KMS-11 (cell line): ENCODE data around the gene ANKRD35.

Source experiments
- H2AFZ ChIP-seq: fragments of 200-600 bp; sonication (generic); 2 replicates; pipeline ENCODE4 v1.6.1; 2016; ENCODE audit warnings: antibody characterized with exemption, mixed run types, low read depth
- H3K27ac ChIP-seq: fragments of 200-600 bp; sonication (generic); 2 replicates; pipeline ENCODE4 v1.6.1; 2016; ENCODE audit warnings: mild to moderate bottlenecking, mixed run types
- H3K27me3 ChIP-seq: fragments of 200-600 bp; sonication (generic); 2 replicates; pipeline ENCODE4 v1.6.1; 2017; ENCODE audit warnings: mild to moderate bottlenecking, low read depth, mixed run types, moderate library complexity; ENCODE audit not compliant: insufficient read depth
- H3K36me3 ChIP-seq: fragments of 200-600 bp; sonication (generic); 2 replicates; pipeline ENCODE4 v1.6.1; 2017; ENCODE audit warnings: mild to moderate bottlenecking, mixed run types; ENCODE audit not compliant: insufficient read depth
- H3K4me1 ChIP-seq: fragments of 200-600 bp; sonication (generic); 2 replicates; pipeline ENCODE4 v1.6.1; 2016; ENCODE audit warnings: mild to moderate bottlenecking, low read depth, mixed run types; ENCODE audit not compliant: poor library complexity, severe bottlenecking
- H3K4me2 ChIP-seq: fragments of 200-600 bp; sonication (generic); 2 replicates; pipeline ENCODE4 v1.7.0; 2016; ENCODE audit warnings: mild to moderate bottlenecking, mixed run types
- H3K4me3 ChIP-seq: fragments of 200-600 bp; sonication (generic); IDR thresholded peaks from 2 replicates; pipeline ENCODE4 v1.6.1; 2017; ENCODE audit warnings: low read depth, low read length, mixed read lengths; ENCODE audit not compliant: insufficient read depth
- H3K79me2 ChIP-seq: fragments of 200-600 bp; sonication (generic); 2 replicates; pipeline ENCODE4 v1.6.1; 2016; ENCODE audit warnings: low read depth, mixed run types; ENCODE audit not compliant: insufficient read depth
- H3K9ac ChIP-seq: fragments of 200-600 bp; sonication (generic); 2 replicates; pipeline ENCODE4 v1.6.1; 2016; ENCODE audit warnings: mild to moderate bottlenecking, mixed run types
- H4K20me1 ChIP-seq: fragments of 200-600 bp; sonication (generic); 2 replicates; pipeline ENCODE4 v1.6.1; 2016; ENCODE audit warnings: mild to moderate bottlenecking, mixed run types; ENCODE audit not compliant: insufficient read depth
- TF ChIP-seq, protein P1 (sequence below): fragments of 200-600 bp; sonication (generic); conservative IDR thresholded peaks from 2 replicates; pipeline ENCODE4 v1.6.1; 2017; ENCODE audit warnings: low read depth, mild to moderate bottlenecking, antibody characterized with exemption, low read length, moderate library complexity, mixed read lengths

Gene ANKRD35

DNA sequence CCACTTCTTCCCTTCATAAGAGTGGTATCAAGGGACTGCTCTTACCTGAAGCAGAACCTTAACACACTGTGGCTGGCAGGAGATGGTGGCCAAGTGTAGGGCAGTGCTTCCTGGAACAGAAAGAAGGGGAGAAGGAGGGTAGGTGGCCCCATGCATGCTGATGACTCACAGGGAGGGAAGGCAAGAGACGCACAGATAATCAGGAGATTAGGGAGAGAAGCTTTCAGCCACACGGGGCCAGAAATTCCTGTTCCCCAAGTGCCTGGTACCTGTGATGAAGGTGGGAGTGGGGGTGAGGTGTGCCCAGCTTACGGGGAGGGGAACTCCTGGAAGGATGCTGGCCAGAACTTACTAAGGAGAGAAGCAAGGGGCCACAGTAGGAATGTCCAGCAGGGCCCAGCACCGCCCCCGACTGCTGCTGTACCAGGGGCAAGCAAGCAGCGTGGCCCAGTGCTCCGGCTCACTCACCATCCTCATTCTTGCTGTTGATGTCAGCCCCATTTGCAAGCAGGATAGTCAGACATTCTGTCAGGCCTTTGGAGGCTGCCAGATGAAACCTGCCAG, 7.7 kb downstream of the ANKRD35 start:
- H4K20me1 ChIP-seq, result no peaks in the 10 kb centered on the region
- TF ChIP-seq, protein P1, sequence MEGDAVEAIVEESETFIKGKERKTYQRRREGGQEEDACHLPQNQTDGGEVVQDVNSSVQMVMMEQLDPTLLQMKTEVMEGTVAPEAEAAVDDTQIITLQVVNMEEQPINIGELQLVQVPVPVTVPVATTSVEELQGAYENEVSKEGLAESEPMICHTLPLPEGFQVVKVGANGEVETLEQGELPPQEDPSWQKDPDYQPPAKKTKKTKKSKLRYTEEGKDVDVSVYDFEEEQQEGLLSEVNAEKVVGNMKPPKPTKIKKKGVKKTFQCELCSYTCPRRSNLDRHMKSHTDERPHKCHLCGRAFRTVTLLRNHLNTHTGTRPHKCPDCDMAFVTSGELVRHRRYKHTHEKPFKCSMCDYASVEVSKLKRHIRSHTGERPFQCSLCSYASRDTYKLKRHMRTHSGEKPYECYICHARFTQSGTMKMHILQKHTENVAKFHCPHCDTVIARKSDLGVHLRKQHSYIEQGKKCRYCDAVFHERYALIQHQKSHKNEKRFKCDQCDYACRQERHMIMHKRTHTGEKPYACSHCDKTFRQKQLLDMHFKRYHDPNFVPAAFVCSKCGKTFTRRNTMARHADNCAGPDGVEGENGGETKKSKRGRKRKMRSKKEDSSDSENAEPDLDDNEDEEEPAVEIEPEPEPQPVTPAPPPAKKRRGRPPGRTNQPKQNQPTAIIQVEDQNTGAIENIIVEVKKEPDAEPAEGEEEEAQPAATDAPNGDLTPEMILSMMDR, result no peak
- no peaks in the 10 kb centered on the region for H3K79me2 ChIP-seq
- no peaks in the 10 kb centered on the region for H3K36me3 ChIP-seq
- H2AFZ ChIP-seq, result no peak overlapping the region
- H3K9ac ChIP-seq, result no peak overlapping the region
- no peak overlapping the region for H3K4me3 ChIP-seq
- H3K27ac ChIP-seq, result no peak overlapping the region
- H3K27me3 ChIP-seq, result peaks cover 9% of the 10 kb centered on the region; the same call in 1 of the 2 replicates
- peaks cover 7% of the 10 kb centered on the region for H3K4me1 ChIP-seq
- H3K4me2 ChIP-seq, result no peak overlapping the region

DNA sequence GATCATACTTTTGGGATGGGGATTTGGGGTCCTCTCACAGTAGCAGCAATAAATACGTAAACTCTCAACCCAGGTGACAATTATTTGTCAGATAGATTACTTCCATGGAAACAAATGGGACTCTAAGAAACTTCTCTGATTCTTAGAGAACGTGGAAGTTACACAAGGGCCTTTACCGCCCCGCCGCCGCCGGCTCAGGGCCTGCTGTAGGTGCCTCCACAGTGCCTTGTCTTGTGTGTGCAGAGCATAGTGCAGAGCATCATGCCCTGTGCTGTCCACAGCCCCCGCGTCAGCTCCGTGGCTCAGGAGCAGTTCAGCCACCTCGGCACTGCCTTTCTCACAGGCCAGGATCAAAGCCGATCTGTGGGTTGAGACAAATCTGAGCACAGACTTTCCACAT, 11.0 kb downstream of the ANKRD35 start:
- Histone ChIP-seq H3K36me3 (no peaks in the 10 kb centered on the region), H3K9ac (no peak overlapping the region), H3K4me1 (no peaks in the 10 kb centered on the region), H2AFZ (no peak overlapping the region), H3K27ac (no peak overlapping the region), H4K20me1 (no peaks in the 10 kb centered on the region), H3K4me3 (no peak overlapping the region), H3K79me2 (no peaks in the 10 kb centered on the region), H3K27me3 (peaks cover 9% of the 10 kb centered on the region; the same call in 1 of the 2 replicates), H3K4me2 (no peak overlapping the region)
- TF ChIP-seq, protein P1, result no peak

DNA sequence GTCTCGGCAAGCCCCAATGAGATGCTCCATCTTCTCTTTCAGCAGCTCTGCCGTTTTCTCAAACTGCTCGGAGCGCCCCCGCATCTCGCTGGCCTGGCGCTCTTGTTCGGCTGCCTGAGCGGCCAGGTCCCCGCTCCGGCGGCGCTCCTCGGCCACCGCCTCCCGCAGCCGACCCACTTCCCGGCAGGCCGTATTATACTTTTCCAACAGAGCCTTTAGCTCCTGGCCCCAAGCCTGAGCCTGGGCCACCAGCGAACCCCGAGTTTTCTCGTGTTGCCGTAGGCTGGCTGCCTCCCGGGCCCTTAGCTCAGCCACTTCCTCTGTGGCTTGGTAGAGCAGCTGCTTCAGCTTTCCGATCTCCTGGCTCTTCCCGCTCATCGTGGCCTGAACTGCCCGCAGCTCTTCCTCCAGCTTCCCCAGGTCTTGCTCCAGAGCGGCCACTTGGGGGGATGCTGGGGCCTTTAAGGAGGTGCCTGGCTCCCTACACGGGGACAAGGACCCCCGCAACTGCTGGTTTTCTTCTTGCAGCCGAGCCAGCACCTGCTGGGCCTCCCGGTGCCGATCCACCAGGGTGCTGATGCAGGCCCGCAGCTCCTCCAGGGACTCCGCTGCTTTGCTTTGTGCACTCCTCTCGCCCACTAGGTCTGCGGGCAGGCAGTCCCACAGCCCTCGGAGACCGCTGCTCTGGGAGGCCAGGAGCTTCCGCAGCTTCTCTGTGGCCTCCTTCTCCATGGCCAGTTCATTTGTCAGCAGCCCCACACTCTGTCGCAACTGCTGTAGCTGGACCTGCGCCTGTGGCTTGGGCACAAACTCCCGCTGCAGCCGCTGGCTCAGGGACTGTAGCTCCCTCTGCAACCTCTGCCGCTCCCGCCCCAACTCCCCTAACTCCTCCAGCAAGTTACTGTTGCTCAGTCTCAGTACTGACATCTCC, 13.4 kb downstream of the ANKRD35 start:
- H3K9ac ChIP-seq, result no peak overlapping the region
- no peak overlapping the region for H3K27ac ChIP-seq
- no peaks in the 10 kb centered on the region for H3K4me1 ChIP-seq
- no peaks in the 10 kb centered on the region for H3K36me3 ChIP-seq
- no peaks in the 10 kb centered on the region for H3K79me2 ChIP-seq
- H4K20me1 ChIP-seq, result no peaks in the 10 kb centered on the region
- no peak overlapping the region for H3K4me3 ChIP-seq
- no peak overlapping the region for H2AFZ ChIP-seq
- TF ChIP-seq, protein P1, result no peak
- H3K4me2 ChIP-seq, result no peak overlapping the region
- H3K27me3 ChIP-seq, result peaks cover 9% of the 10 kb centered on the region; the same call in 1 of the 2 replicates

DNA sequence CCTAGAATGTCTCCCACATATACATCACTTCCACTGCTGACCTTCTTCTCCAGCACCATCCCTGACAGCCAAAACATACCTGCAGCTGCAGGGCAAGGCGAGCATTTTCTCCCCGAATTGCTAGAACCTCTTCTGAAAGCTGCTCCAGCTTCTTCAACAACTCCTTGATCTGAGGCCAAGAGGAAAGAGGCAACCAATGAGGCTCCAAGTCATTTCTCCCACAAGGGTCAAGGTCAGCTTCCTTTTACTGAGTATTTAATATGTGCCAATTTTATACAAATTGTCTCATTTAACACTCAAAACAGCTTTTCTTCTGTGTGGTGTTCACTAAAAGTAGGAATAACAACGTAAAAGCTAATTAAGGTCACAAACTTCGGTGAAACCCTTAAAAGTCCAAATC, 17.4 kb downstream of the ANKRD35 start:
- TF ChIP-seq, protein P1, result no peak

More for the DNA sequence above, 17.4 kb downstream of the ANKRD35 start:
- Histone ChIP-seq H2AFZ (no peak overlapping the region), H3K79me2 (no peaks in the 10 kb centered on the region), H3K9ac (no peak overlapping the region), H4K20me1 (no peaks in the 10 kb centered on the region), H3K27ac (no peak overlapping the region), H3K4me2 (no peak overlapping the region), H3K36me3 (no peaks in the 10 kb centered on the region), H3K4me3 (no peak overlapping the region), H3K4me1 (no peaks in the 10 kb centered on the region), H3K27me3 (no peaks in the 10 kb centered on the region; the same call in 1 of the 2 replicates)
